Glomerular visceral epithelial cell (primary cell): Measurements from ENCODE around the gene FBP2.
A peak's percentile ranks its signal among the peaks of the same experiment; 100 is the strongest.
"Not testable (repeated sequence)": the region's sequence is repeated elsewhere in the genome, so short reads cannot be mapped to it uniquely, and the experiment has no call there.

Source experiments
- DNase-seq: peaks from one replicate; pipeline ENCODE4 v3.0.0-alpha.2; 2016; ENCODE audit errors: extremely low spot score

Gene FBP2

DNA sequence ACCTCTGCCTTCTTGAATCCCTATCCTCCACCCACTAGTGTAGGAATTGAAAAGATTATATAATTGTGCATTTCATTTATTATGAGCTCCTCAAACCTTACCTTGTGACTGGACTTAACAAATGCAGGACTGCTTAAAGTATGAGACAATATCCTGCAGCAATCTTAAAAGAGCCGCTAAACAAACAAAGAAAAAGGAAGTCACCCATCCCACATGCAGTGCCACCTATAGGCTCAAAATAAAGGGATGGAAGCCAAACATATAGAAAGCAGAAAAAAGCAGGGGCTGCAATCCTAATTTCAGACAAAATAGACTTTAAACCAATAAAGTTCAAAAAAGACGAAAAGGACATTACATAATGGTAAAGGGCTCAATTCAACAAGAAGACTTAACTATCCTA lies 30.1 kb downstream of the FBP2 start:
- no peak for DNase-seq

DNA sequence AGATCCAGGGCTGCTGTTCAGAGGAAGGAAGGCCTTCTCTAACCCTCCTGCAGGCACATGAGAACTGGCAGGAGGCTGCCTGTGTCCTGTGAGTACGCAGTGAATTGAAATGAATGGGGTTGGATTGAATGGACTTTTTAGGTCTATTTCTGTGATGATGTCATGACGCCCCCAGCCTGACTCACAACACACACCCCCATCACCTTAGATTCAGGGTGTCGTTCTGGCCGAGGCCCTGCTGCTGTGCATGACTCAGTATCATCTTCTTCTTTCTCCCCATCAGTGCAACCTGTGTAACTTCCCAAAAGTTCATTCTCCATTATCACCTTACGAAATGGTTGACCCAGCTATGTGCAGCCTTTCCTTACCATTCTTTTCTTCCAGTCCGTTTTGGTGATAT lies 33.4 kb downstream of the FBP2 start:
- no peak for DNase-seq

DNA sequence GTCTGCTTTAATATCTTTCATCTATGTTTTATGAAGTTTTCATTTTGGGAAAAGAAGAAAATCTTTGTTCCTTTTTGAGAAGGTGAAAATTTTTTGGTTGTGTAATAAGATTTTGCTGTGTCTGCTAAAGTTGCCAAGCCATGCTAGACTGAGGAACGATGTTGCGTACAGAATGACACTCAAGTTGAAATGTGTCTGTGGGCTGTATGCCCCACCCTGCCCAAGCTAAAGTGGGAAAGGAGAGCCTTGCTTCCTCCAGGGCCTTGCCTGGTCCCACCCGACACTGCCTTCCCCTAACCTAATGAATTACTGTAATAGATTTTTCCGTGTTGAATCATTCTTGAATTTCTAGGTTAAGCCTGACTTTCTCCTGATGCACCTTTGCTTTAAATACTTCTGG lies 36.2 kb downstream of the FBP2 start:
- no peak for DNase-seq

DNA sequence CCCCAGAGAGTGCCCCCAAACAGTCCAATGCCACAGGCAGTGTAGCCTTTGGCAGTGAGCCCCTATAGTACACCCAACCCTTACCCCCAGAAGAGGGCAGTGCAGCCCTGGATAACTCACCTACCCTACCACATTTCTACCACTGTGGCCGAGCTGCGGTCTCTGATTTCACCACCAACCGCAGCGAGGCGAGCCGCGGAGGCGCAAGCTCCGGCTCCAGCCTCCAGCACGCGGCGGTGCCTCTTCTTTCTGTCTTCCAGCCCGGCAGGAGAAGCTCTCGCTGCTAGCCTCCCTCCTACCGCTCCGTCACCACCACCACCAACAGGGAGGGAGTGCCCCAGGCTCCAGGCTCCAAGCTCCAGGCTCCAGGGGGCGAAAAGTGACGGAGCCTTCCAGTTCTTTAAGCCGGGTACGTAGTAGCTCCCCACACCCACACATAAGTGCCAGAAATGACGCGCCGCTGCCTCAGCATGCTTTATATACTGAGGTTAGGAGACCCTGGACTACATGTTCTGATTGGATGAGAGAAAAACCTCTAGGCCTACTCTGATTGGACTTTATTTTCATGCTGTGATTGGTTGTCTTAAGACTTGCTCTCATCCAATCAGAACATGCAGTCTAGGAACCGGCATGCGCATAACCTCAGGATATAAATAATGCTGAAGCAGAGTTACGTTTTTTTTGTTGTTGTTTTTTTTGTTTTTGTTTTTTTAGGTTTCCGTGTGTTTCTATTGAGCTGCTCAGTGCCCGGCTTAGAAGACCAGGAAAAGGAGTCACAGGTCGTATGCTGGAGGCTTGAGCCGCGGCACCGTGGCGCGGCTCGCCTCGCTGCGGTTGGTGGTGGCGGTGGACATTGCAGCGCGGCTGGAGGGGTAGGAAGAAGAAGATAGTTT lies 38.9 kb downstream of the FBP2 start, which contains the start of gene PCAT7:
Gene PCAT7 (plus strand): TSS at position 645 of the 893 bp plus-strand sequence.
- peak; percentile 85 for DNase-seq

DNA sequence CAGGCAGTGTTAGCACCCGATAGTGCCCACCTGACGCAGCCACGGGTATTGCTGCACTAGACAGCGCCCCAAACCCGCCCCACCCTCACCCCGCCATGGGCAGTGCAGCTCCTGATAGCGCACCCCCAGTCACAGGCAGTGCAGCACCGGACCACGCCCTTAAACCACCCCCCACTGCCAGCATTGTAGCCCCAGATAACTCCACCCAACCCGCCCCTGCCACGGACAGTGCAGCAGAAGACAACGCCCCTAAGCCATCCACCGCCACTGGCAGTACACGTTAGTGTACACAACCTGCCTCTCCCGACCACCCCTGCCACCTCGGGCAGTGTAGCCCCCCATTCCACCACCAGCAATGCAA lies 39.6 kb downstream of the FBP2 start:
- DNase-seq, result no peak

DNA sequence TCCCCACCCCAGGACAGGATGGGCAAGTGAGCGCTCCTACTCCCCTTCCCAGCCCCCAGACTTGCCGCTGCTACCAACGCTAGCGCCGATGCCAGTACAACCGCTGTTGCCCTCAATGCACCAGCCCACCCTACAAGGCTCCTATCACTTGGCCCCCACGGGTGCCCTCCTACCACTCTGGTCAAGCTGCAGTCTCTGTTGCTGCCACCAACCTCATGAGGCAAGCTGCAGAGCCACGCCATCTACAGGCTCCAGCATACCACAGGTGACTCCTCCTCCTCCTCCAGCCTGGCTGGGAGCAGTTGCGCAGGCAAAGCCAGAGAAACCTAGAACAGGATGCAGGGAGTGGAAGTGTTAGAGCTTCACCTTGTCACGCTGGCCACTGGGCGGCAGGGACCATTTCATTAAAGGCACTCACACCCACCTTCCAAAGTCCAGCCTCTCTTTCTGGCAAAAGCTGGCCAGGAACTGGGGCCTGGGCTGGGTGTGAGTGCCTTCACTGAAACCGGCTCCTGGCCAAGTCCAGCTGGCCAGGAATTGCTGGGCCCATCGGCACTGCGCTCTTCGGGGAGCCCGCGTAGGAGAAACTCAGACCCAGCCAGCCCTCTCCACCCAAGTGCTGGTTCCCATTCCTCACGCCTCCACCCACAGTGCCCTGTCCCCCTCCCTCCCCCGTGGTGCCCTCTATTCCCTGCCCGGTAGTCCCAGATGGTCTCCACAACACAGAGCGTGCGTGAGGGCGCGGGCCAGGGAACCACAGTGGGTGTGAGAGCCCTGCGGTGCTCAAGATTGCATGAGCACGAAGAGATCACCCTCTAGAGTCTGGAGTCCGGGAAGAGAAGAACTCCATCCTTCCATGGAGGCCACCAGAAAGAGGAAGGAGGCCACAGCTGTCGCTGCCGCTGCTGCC lies 40.3 kb downstream of the FBP2 start:
- DNase-seq, result no peak

DNA sequence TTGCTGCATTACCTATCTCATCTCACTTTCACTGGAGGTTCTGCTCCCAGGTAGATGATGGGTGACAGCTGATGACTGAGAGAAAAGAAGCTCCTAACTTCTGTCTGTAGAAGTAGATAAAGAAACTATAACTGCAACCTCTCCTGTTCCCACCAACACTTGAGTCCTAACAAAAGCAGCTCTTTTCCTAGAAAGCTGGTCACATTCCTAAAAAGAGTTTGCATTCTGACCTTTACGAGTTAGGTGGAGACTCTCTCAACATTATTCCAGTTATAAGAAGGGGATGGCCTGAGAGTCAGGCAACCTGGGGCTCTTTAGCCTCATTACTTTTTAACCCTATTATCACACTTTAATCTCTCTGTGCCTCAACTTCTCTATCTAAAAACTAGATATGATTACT lies 47.7 kb downstream of the FBP2 start:
- no peak for DNase-seq

DNA sequence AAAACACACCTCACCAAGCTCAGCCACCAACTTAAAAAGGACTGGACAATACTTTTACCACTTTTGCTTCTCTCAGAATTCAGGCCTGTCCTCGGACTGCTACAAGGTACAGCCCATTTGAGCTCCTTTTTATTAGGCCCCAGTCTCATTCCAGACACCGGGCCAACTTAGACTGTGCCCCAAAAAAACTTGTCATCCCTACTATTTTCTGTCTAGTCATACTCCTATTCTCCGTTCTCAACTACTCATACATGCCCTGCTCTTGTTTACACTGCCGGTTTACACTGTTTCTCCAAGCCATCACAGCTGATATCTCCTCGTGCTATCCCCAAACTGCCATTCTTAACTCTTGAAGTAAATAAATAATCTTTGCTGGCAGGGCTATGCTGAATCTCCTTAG lies 49.3 kb downstream of the FBP2 start:
- DNase-seq, result not testable (repeated sequence)

DNA sequence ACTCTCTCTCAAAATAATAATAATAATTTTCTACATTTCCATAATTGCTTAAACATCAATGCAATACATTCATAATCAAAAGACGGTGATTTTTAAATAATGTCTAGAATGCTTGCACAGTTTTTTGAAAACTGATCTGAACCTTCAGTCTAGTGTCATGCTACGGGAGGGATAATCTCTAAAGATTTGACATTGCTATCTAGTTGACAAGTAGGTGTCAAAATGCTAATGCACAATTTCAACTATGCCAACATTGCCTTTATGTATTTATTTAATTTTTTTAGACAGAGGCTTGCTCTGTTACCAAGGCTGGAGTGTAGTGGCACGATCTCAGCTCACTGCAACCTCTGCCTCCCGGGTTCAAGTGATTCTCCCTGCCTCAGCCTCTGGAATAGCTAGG lies 54.7 kb downstream of the FBP2 start:
- DNase-seq, result no peak

DNA sequence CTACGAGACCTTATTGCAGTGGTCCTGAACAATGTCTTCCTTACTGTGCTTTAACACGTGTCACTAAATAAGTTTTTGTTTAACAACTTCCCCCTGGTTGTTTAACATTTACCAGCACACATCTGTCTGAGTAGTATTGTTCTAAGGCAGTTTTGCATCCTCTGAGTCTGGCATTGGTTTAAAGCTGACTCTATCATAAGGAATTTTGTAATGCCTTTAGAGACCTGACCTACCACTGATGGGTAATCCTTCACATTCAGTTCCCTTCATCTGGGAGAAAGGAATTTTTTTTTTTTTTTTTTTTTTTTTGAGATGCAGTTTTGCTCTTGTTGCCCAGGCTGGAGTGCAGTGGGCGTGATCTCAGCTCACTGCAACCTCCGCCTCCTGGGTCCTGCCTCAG lies 58.7 kb downstream of the FBP2 start:
- DNase-seq, result no peak

DNA sequence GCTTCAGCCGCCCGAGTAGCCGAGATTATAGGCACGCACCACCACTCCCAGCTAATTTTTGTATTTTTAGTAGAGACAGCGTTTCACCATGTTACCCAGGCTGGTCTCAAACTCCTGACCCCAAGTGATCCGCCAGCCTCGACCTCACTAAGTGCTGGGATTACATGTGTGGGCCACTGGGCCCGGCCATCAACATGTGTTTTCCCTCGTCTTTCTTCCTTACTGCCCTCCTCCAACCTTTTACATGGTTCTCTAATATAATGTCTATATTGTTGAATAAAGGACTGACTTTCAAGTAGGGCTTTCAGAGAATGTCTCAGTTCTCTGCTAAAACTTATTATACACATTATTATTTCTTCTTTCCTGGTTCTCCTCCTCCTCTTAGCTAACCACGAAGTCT lies 60.0 kb downstream of the FBP2 start:
- DNase-seq, result no peak

DNA sequence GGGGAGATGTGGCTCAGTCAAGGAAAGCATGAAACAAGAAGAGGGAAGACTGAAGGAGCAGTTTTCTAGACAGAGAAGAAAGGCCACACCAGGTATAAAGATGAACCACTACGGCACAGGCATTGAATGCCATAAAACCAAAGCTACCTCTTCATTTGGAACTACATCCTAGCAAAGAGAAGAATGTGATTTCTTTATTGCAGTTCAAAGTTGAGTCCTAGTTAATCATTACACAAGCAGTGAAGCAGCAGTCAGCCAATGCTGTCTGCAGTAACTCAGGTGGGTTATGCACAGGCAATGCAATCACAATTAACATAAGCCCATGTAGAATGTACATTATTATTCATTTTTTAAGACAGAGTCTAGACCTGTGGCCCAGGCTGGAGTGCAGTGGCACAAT lies 60.5 kb downstream of the FBP2 start:
- no peak for DNase-seq

DNA sequence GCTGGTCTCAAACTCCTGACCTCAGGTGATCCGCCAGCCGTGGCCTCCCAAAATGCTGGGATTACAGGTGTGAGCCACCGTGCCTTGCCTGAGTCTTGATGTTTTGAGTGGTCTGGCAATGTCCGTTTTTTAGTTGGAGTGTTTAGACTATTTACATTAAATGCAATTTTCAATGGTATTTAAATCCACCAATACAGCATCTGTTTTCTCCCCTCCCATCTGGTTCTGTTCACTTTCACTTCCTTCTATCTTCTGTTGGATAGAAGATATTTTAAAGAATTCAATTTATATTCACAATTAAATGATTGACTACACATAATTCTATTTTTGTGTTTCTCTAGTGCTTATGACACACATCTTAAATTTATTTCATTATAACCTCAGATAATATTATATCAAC lies 64.7 kb downstream of the FBP2 start:
- no peak for DNase-seq

DNA sequence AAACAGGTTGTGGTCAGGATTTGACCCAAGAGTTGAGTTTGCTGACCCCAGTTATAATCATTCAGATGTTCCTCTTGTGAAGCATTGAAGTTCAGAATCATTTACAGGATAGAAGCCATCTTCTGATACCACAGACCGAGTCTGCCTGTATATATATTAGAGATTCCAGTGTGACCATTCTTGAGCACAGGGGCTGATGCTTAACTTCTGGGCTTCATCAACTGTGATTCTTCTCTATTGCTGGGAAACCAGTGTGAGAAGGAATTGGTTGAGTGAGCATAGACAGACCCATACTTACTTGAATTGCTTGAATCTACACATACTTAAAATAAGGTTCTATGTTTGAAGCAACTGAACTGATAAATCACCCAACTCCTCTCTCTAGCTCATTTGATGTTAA lies 66.7 kb downstream of the FBP2 start:
- no peak for DNase-seq

DNA sequence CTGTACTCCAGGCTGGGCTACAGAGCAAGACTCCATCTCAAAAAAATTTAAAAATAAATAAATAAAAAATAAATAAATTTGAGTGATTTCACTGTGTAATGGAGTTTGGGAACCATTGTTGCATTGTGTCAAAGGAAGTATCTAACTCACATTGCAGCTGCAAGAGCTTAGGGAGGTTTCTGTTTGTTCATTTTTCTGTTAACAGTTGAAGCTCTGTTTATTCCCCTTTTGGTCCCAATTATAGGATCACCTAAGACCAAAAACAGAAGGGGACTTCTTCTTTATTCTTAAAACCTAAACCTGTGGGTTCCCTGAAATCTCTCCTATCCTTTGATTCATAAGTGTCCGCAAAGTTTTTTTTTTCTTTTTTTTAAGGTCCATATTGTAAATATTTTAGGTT lies 67.4 kb downstream of the FBP2 start:
- no peak for DNase-seq

DNA sequence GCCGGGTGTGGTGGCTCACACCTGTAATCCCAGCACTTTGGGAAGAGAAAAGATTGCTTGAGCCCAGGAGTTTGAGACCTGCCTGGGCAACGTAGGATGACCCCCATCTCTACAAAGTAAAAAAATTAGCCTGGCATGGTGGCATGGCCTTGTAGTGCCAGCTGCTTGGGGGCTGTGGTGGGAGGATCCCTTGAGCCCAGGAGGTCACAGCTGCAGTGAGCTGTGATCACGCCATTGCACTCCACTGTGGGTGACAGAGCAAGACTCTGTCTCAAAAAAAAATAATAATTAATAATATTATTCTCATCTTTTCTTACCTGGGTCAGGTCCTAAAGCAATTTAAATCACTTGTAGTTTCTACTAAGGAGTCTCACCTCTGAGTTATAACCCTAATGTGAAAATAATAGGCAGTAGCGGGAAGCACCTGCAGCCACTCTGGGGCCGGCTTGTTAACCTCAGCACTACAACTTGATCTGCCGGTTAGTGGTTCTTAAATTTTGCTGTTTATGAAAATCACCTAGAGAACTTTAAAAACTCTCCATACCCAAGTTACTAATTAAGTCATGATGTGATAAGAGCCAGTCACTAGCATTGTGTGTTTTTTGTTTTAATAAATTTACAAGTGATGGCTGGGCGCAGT lies 68.1 kb downstream of the FBP2 start:
- DNase-seq, result no peak

DNA sequence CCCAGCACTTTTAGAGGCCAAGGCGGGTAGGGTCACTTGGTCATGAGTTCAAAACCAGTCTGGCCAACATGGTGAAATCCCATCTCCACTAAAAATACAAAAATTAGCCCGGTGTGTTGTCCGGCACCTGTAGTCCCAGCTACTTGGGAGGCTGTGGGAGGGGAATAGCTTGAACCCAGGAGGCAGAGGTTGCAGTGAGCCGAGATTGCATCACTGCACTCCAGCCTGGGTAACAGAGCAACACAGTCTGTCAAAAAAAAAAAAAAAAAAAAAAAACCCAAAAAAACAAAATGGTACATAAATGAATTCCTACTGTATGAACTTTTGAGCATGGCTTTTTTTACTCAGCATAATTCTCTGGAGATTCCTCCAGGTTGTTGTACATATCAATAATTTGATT lies 76.4 kb downstream of the FBP2 start:
- no peak for DNase-seq

DNA sequence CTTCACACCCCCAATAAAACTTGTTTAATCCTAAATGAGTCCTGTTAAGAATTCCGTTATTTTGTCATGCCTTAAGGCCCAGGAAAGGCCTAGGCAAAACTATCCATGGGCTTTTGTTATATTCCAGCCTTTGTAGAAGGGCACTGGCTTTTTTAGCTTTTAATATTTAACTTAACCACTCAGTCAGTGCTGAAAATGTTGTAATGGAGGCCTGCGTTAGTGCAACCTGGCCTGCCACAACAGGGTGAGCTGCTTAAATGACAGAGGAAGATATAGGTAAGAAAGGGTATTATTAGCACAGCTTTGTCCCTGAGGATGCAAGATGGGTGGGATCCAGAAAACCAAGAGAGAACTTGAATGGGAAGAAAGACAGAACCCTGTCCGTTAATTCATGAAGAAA lies 78.9 kb downstream of the FBP2 start:
- DNase-seq, result no peak

DNA sequence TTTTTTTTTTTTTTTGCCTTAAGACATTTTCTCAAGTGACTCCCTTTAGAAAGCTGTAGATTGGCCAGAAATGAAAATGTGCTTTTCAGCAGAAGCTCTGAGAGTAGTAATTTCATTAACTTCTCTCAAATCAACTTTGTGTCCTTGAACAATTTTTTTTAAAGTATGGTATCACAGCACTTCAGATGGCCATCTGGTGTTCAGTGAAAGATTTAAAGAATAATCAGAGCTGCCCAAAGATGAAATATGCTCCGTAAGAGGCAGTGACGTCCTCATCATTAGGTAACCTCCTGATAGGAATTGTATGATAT lies 81.7 kb downstream of the FBP2 start:
- no peak for DNase-seq

DNA sequence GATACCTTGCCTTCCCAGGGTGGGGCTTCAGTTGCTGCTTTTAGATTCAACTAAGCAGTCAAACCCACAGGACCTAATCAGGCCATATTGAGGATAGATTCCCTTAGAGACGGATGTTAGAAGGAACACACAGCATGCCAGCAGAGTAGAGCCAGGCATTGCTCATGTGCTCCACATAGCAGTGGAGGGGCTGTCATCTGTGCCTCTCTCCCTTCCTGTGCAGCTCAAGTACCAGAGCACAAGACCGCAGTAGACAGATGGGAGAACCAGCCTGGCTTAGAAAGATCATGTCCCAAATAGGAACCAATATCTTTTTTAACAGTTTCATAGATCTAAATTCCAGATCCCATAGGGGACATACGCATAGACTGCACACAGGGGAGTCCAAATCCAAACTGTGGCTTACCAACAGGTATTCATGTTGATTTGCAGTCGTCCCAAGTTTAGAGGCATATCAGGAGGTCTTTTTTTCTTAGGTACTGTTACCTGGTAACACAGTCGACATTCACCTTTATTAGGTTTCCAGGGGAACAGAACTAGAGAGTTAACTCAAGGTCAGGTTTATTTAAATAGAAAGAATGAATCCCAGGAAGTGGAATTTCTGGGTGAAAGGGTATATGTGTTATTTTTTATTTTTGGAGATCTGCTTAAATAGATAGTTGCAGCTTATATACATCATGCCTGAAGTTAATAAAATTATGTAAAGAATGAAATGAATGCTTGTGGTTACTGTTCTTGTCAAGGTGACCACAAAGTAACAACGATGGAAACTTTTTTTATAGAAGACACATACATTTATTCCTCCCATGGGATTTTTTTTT lies 82.3 kb downstream of the FBP2 start:
- DNase-seq, result no peak
